CD4-positive, alpha-beta T cell (primary cell): Measurements from ENCODE around the gene NOS3. TPM values are rescaled to one million over a fixed set of nuclear protein-coding genes. Genes with fewer than 3 reads are reported as not detected.
A peak's percentile ranks its signal among the peaks of the same experiment; 100 is the strongest.

ENCODE experiments used
- ATAC-seq: fragments of 200-7000 bp; cut with Tn5 transposase; one replicate; pipeline ENCODE4 v1.10.0; 2022; ENCODE audit warnings: mild to moderate bottlenecking; ENCODE audit not compliant: poor library complexity
- CTCF ChIA-PET: fragments of 350-600 bp; sonication (Branson Sonifier 250); formaldehyde crosslinking; loops from one replicate; lab custom pipeline; 2021; ENCODE audit warnings: antibody characterized with exemption, inconsistent platforms; lab: Charles Lee
- POLR2A ChIA-PET: fragments of 350-600 bp; sonication (Branson Sonifier 250); formaldehyde crosslinking; loops from one replicate; lab custom pipeline; 2021; ENCODE audit warnings: antibody characterized with exemption, inconsistent platforms; lab: Charles Lee
- DNase-seq, 14 experiments: peaks; one replicate each; pipeline ENCODE4 v3.0.0-alpha.2; 2013 to 2020; ENCODE audit warnings: mixed read lengths in 2 of 14
- H3K27ac ChIP-seq, 2 donors: one replicate each; pipeline versions ENCODE4 v1.5.1 to v1.7.0; 2013; ENCODE audit warnings: low read length in 2 of 2, low read depth in 1 of 2, mild to moderate bottlenecking in 1 of 2
- H3K27me3 ChIP-seq, 2 experiments: 1 replicate in 1 of 2; 2 replicates in 1 of 2; pipeline versions ENCODE4 v1.6.1 to v1.7.0; 2013; ENCODE audit warnings: low read length in 2 of 2, control low read depth in 1 of 2, mild to moderate bottlenecking in 1 of 2, moderate library complexity in 1 of 2; ENCODE audit not compliant: insufficient read depth in 2 of 2, control insufficient read depth in 1 of 2
- H3K36me3 ChIP-seq: one replicate; pipeline ENCODE4 v1.6.1; 2013; ENCODE audit warnings: low read length, control low read depth; ENCODE audit not compliant: insufficient read depth
- H3K4me1 ChIP-seq: one replicate; pipeline ENCODE4 v1.6.1; 2013; ENCODE audit warnings: low read length, control low read depth; ENCODE audit not compliant: insufficient read depth
- H3K4me3 ChIP-seq: one replicate; pipeline ENCODE4 v1.5.1; 2013; ENCODE audit warnings: mild to moderate bottlenecking, low read length, moderate library complexity
- H3K9me3 ChIP-seq, 2 experiments: 1 replicate in 1 of 2; 2 replicates in 1 of 2; pipeline versions ENCODE4 v1.6.1 to v1.7.0; 2013; ENCODE audit warnings: low read length in 2 of 2, mild to moderate bottlenecking in 2 of 2, control low read depth in 1 of 2, moderate library complexity in 1 of 2; ENCODE audit not compliant: control insufficient read depth in 1 of 2, insufficient read depth in 1 of 2
- H3K27ac Mint-ChIP-seq: one replicate; pipeline ENCODE4 v1.8.0; 2020; ENCODE audit warnings: mixed read lengths
- H3K27me3 Mint-ChIP-seq: one replicate; pipeline ENCODE4 v1.8.0; 2021; ENCODE audit warnings: mixed read lengths
- H3K36me3 Mint-ChIP-seq: one replicate; pipeline ENCODE4 v1.8.0; 2021; ENCODE audit warnings: low read depth, mixed read lengths
- H3K4me1 Mint-ChIP-seq: one replicate; pipeline ENCODE4 v1.8.0; 2021; ENCODE audit warnings: low read depth, mixed read lengths
- H3K4me3 Mint-ChIP-seq: one replicate; pipeline ENCODE4 v1.8.0; 2020; ENCODE audit warnings: mild to moderate bottlenecking, mixed read lengths
- H3K9me3 Mint-ChIP-seq: one replicate; pipeline ENCODE4 v1.8.0; 2020; ENCODE audit warnings: mixed read lengths
- CTCF ChIP-seq: fragments of 200-600 bp; IDR thresholded peaks from one replicate; pipeline ENCODE4 v1.8.0; 2022; ENCODE audit warnings: antibody characterized with exemption, mild to moderate bottlenecking
- intact Hi-C, 2 experiments: fragments of 100-400 bp; cut with DNase I in 1 of 2; cut with micrococcal nuclease in 1 of 2; formaldehyde crosslinking; loops; one replicate each; pipeline versions ENCODE4 v1.15.1 to v1.9.0; 2023 to 2025; cut with DNase I, micrococcal nuclease
- total RNA-seq, 174 experiments: library from RNA in 2 of 174; stranded (reverse) in 2 of 174; gene quantifications; one replicate each; pipeline ENCODE4 v1.2.3 and lab custom pipeline; 2021 to 2026

Gene NOS3
- total RNA-seq, 2 experiments from 2014 or later = 3.9 to 7.1 TPM

GRCh38 chr7:151012911-151013347 lies 22.1 kb downstream of the NOS3 start:
- peak overlapping the region; percentile 16 for H3K4me3 ChIP-seq
- peak in 3 of 14 experiments; percentile 43 to 63 (median 63) for DNase-seq

DNA sequence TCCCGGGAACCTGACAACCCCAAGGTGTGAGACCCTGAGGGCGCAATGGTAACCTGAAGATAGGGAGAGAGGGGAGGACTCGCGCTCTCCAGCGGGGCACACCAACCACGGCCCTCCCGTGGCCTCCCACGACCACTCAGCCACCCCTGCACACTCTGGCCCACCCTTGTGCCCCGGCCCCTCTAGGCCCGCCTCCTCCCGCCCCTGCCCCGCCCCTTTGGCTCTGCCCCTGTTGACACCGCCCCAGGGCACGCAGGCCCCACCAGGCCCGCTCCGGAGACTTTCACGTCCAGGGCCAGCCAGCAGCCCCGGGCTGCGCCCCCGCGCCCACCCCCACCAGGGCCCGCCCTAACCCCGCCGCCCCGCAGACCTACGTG lies 22.5 kb downstream of the NOS3 start:
- intact Hi-C loops = loop anchor here (5.0 to 10.0 kb wide), 3 partner anchors 36 to 921 kb away; partner anchors contain the start of gene KCNH2 (in 1 of the 2)
- no peak for ATAC-seq
- POLR2A ChIA-PET = interaction anchor here (0.8 to 8.5 kb wide), 15 partner anchors 9 to 328 kb away, joined by 3 to 77 read pairs (median 4); partner anchors contain the start of genes ABCB8, CDK5 and NUB1

More at GRCh38 chr7:151012911-151013347, 22.1 kb downstream of the NOS3 start:
- H3K27ac ChIP-seq = peak overlapping the region; percentile 86 to 97
- H3K36me3 Mint-ChIP-seq = peaks cover 8% of the 10 kb centered on the region
- POLR2A ChIA-PET = interaction anchor here (1.3 to 8.5 kb wide), 6 partner anchors 8 to 329 kb away, joined by 3 to 77 read pairs (median 9); partner anchors contain the start of genes ABCB8, CDK5 and NUB1
- ATAC-seq = peak; percentile 10
- no peaks in the 10 kb centered on the region for H3K36me3 ChIP-seq
- H3K27me3 Mint-ChIP-seq = no peaks in the 10 kb centered on the region
- intact Hi-C loops = loop anchor here (5.0 to 10.0 kb wide), 3 partner anchors 36 to 922 kb away; partner anchors contain the start of gene KCNH2 (in 1 of the 2)
- no peaks in the 10 kb centered on the region for H3K27me3 ChIP-seq
- CTCF ChIA-PET = interaction anchor here (1.5 to 2.6 kb wide), 2 partner anchors 15 to 24 kb away, joined by 5 to 10 read pairs; partner anchors contain the start of gene ABCB8
- H3K4me1 ChIP-seq = peaks cover 99% of the 10 kb centered on the region
- H3K4me3 Mint-ChIP-seq = peak overlapping the region; percentile 86
- peaks cover 88% of the 10 kb centered on the region for H3K4me1 Mint-ChIP-seq
- H3K27ac Mint-ChIP-seq = peak overlapping the region; percentile 97
- H3K9me3 Mint-ChIP-seq = no peaks in the 10 kb centered on the region
- H3K9me3 ChIP-seq = peaks cover 0 to 6% of the 10 kb centered on the region in 2 experiments
- TF ChIP-seq CTCF = peak; percentile 36

More for the DNA sequence above, 22.5 kb downstream of the NOS3 start:
- CTCF ChIA-PET = interaction anchor here (0.8 to 2.6 kb wide), 3 partner anchors 15 to 45 kb away, joined by 3 to 10 read pairs (median 5); partner anchors contain the start of gene ABCB8
- Mint-ChIP-seq H3K27me3 (no peaks in the 10 kb centered on the region), H3K36me3 (peaks cover 8% of the 10 kb centered on the region), H3K4me1 (peaks cover 88% of the 10 kb centered on the region), H3K4me3 (peak overlapping the region; percentile 91), H3K9me3 (no peaks in the 10 kb centered on the region), H3K27ac (peak overlapping the region; percentile 97)
- TF ChIP-seq CTCF = no peak
- peaks cover 99% of the 10 kb centered on the region for H3K4me1 ChIP-seq
- no peaks in the 10 kb centered on the region for H3K36me3 ChIP-seq
- H3K4me3 ChIP-seq = peak overlapping the region; percentile 16
- H3K27ac ChIP-seq = peak overlapping the region; percentile 97 to 99
- peak in 1 of 14 experiments; percentile 51 for DNase-seq
- H3K27me3 ChIP-seq = no peaks in the 10 kb centered on the region
- H3K9me3 ChIP-seq = peaks cover 0 to 6% of the 10 kb centered on the region in 2 experiments
